Fibroblast of villous mesenchyme (primary cell): ENCODE results near the gene PTGS2. TPM values are rescaled to one million over a fixed set of nuclear protein-coding genes. Genes with fewer than 3 reads are reported as not detected.

ENCODE experiments used
- DNase-seq: peaks from one replicate; pipeline ENCODE4 v3.0.0-alpha.2; 2010; ENCODE audit warnings: low read depth
- H3K4me3 ChIP-seq: 2 replicates; pipeline ENCODE4 v1.5.1; 2011; ENCODE audit warnings: low read depth, mild to moderate bottlenecking, low read length
- total RNA-seq: library from RNA; depleted of rRNA; stranded (reverse); fragments of >200 nt; gene quantifications from 2 replicates; pipeline ENCODE4 v1.2.3, GENCODE V29; 2012
- TF ChIP-seq, protein P1 (sequence below): IDR thresholded peaks from 2 replicates; pipeline ENCODE4 v1.5.1; 2012; ENCODE audit warnings: low read depth, mild to moderate bottlenecking, low read length; ENCODE audit not compliant: insufficient read depth

Gene PTGS2
- total RNA-seq, 1 donor: 3.0 TPM

DNA sequence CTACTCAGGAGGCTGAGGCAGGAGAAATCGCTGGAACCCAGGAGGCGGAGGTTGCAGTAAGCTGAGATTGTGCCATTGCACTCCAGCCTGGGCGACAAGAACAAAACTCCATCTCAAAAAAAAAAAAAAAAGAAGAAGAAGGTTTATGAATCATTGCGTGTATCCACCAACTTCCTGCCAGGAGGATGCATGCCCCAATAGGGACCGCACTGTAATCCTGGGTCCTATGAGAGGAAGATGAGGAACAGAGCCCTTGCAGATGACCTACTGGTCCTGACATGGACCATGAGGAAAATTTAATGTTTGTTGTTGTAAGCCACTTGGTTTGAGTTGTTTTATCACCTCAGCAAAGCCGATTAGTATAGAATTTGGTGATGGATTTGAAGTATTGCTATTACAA, 56.7 kb downstream of the PTGS2 start:
- no peak overlapping the region for H3K4me3 ChIP-seq
- TF ChIP-seq, protein P1, sequence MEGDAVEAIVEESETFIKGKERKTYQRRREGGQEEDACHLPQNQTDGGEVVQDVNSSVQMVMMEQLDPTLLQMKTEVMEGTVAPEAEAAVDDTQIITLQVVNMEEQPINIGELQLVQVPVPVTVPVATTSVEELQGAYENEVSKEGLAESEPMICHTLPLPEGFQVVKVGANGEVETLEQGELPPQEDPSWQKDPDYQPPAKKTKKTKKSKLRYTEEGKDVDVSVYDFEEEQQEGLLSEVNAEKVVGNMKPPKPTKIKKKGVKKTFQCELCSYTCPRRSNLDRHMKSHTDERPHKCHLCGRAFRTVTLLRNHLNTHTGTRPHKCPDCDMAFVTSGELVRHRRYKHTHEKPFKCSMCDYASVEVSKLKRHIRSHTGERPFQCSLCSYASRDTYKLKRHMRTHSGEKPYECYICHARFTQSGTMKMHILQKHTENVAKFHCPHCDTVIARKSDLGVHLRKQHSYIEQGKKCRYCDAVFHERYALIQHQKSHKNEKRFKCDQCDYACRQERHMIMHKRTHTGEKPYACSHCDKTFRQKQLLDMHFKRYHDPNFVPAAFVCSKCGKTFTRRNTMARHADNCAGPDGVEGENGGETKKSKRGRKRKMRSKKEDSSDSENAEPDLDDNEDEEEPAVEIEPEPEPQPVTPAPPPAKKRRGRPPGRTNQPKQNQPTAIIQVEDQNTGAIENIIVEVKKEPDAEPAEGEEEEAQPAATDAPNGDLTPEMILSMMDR: no peak
- no peak for DNase-seq

Other genes with a start within 250 kb of the PTGS2 start
- 0.43 TPM in 1 of 2 replicates, not detected in the other for gene PDC, start 219.3 kb downstream of the PTGS2 start, total RNA-seq
- 12.1 and 15.5 TPM in 2 replicates for gene PLA2G4A, start 148.5 kb upstream of the PTGS2 start, total RNA-seq